HUDEP-2 (cell line): Measurements from ENCODE around the gene HPGDS.
"Not testable (repeated sequence)": the region's sequence is repeated elsewhere in the genome, so short reads cannot be mapped to it uniquely, and the experiment has no call there.

Experiments
- DNase-seq, 76 experiments: peaks; one replicate each; lab custom pipeline; 2025; ENCODE audit not compliant: unreplicated experiment in 76 of 76; lab: John Stamatoyannopoulos, UW

HPGDS gene

GRCh38 chr4:94332983-94333590 is 9.5 kb downstream of the HPGDS start:
- peak in 3 of 76 experiments; percentile 6 to 26 (median 24) for DNase-seq

DNA sequence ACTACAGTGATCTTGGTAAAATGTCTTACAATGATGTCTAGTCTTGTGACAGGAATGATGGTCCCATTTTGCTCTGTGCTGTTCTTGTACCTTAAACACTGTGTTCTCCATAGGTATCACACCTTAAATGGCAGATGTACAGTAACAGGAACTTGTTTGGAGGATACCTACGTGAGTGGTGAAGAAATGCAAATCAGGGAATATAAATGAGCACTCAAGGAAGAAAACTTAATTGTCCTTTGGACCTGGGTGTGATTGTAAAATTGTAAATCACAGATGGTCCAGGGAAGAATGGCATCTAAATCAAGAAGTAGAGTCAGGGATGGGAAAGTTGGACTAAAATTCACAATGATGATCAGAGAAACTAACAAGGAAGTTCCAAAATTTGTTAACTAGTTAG is 12.7 kb downstream of the HPGDS start:
- no peak for DNase-seq

GRCh38 chr4:94325835-94326234 is 16.8 kb downstream of the HPGDS start:
- no peak for DNase-seq

- DNase-seq: not testable (repeated sequence)
Observed at GRCh38 chr4:94319927-94320326, 22.7 kb downstream of the HPGDS start.

- DNase-seq: peak in 1 of 76 experiments; percentile 7
Observed at GRCh38 chr4:94307231-94307871, 35.3 kb downstream of the HPGDS start.

- no peak for DNase-seq
Observed at GRCh38 chr4:94306713-94307112, 35.9 kb downstream of the HPGDS start.

GRCh38 chr4:94305466-94306225 is 37.0 kb downstream of the HPGDS start:
- peak in 19 of 76 experiments; percentile 3 to 58 (median 15) for DNase-seq

GRCh38 chr4:94304365-94304971 is 38.2 kb downstream of the HPGDS start:
- peak in 22 of 76 experiments; percentile 1 to 41 (median 9) for DNase-seq

DNA sequence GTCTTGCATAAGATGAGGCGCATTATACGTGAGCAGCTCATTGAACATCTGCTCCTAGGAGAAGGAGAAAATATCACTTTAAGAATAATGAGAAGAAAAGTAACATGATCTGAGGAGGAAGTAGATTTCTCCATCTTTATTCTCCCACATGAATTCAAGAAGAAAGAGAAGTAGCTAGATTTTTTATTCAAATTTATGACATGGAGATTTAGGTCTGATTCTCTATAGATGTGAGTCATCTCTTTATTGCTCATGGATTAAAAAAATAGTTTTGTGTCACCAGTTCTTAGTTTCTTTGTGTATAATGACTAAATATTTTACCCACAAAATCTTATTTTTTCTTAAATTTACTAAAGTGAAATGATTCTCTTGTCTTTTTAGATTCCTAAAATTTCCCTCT is 40.4 kb downstream of the HPGDS start:
- DNase-seq: no peak

- no peak for DNase-seq
Observed at GRCh38 chr4:94298725-94299252, 43.8 kb downstream of the HPGDS start.

- not testable (repeated sequence) for DNase-seq
Observed at GRCh38 chr4:94295473-94295872, 47.2 kb downstream of the HPGDS start.

DNA sequence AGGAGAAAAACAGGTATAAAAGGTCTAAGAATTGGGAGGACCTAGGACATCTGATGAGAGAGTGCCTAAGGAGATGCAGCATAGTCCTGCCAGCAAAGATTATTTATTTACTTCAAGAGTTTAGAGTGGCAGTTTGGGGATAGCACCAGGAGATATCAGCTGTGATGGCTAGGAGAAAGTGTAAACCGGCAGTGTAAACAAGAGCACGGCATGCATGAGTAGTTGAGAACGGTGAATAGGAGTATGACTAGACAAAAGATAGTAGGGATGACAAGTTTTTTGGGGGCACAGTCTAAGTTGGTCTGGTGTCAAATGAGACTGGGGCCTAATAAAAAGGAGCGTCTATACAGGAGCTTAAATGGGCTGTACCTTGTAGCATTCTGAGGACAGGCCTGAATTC is 48.7 kb downstream of the HPGDS start:
- DNase-seq: not testable (repeated sequence)

DNA sequence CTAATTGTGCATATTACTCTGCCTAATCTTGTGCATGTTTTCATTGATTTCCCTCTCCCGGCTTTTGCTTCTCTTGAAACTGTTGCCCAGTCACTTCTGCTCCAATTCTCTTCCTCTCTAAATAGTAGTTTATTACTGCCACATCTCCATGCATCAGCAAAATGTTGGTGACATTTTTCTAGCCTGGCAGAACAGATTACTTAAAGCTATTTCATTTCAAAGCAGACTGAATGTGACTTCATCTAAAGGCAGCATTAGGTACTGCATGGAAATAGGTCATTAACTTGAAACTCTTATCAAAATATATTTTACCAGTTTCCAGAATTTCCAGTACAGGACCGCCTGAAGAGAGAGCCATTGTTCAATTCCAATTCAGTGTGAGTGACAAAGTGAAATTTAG is 52.4 kb downstream of the HPGDS start:
- no peak for DNase-seq

- DNase-seq: no peak
Observed at GRCh38 chr4:94285666-94286065, 57.0 kb downstream of the HPGDS start.

DNA sequence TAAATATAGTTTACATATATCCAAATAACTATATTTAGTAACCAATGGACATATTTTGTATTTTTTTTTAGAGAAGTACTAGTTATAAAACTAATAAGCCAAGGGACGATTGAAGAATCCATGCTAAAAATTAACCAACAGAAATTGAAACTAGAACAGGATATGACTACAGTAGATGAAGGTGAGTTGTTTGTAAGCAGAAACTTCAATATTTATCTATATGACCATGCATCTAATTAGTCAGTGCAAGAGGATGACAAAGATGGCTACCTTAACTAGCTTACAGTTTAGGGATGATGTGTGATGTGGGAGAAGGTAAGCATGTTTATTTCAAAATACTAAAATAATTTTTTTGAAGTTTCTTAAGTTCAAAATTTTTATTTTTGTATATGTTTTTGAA is 57.7 kb downstream of the HPGDS start:
- no peak for DNase-seq

- DNase-seq: no peak
Observed at GRCh38 chr4:94278781-94279180, 63.9 kb downstream of the HPGDS start.

DNA sequence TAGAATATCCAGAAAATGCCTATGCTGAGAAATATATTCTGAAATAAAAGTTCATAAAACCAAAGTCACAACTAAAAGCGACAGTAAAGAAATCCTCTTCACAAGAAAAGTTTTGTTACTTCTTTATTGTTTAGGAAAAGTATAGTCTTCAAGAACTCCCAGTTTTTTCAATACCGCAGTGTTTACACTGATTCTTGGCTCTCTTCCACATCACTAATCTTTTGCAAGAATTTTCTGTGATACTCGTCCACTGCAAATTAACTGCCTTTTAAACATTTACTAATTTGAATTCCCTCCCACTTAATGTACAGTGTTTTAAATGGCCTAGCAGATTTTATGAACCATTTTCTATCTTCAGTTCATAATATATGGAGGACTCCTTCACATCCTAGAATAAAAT is 65.1 kb downstream of the HPGDS start:
- no peak for DNase-seq

GRCh38 chr4:94276204-94276603 is 66.4 kb downstream of the HPGDS start:
- DNase-seq: no peak

GRCh38 chr4:94274912-94275311 is 67.7 kb downstream of the HPGDS start:
- no peak for DNase-seq

DNA sequence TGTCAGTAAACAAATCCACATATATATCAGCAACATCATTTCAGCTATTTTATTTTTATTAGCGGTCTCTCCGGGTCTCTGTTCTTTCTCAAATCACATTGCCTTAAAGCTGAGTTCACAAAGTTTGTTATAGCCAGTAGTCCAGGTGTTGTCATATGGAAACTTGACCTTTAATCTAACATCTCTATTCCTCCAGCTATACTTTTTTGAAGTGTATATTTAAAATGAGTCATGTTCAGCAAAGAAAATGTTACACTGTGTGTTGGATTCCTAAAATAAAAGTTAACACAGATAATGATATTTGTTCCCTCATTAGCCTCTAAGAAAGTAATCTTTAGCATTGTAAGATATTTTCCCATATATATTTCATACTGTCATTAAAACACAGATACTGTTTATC is 71.4 kb downstream of the HPGDS start:
- no peak for DNase-seq

GRCh38 chr4:94267037-94267436 is 75.6 kb downstream of the HPGDS start:
- no peak for DNase-seq
